ENCODE measurements around the gene ATG4C.

Gene ATG4C

GRCh38 chr1:62901650-62902049 lies 117.7 kb downstream of the ATG4C start:
- DNase-seq (ENCODE audit: low read depth) = no peak
- no peak overlapping the region for H3K4me3 ChIP-seq (ENCODE audit: low read depth, low read length)
- no peak for TF ChIP-seq CTCF (IDR thresholded peaks at IDR 0.05; ENCODE audit: control insufficient read depth, extremely low read depth, insufficient read depth)

GRCh38 chr1:62903522-62903921 lies 119.6 kb downstream of the ATG4C start:
- DNase-seq (ENCODE audit: low read depth) = no peak
- no peak for TF ChIP-seq CTCF (IDR thresholded peaks at IDR 0.05; ENCODE audit: control insufficient read depth, extremely low read depth, insufficient read depth)

GRCh38 chr1:62903982-62904855 lies 120.3 kb downstream of the ATG4C start:
- no peak for DNase-seq (ENCODE audit: low read depth)
- no peak for TF ChIP-seq CTCF (IDR thresholded peaks at IDR 0.05; ENCODE audit: control insufficient read depth, extremely low read depth, insufficient read depth)
- H3K4me3 ChIP-seq (ENCODE audit: low read depth, low read length) = no peak overlapping the region

More at GRCh38 chr1:62903522-62903921, 119.6 kb downstream of the ATG4C start:
- H3K4me3 ChIP-seq (ENCODE audit: low read depth, low read length) = no peak overlapping the region

- no peak for DNase-seq (ENCODE audit: low read depth)
- H3K4me3 ChIP-seq (ENCODE audit: low read depth, low read length) = no peak overlapping the region
- TF ChIP-seq CTCF (IDR thresholded peaks at IDR 0.05; ENCODE audit: control insufficient read depth, extremely low read depth, insufficient read depth) = no peak
These were observed 120.9 kb downstream of the ATG4C start for GRCh38 chr1:62904856-62905225.

GRCh38 chr1:62905309-62905708 lies 121.4 kb downstream of the ATG4C start:
- no peak overlapping the region for H3K4me3 ChIP-seq (ENCODE audit: low read depth, low read length)
- no peak for TF ChIP-seq CTCF (IDR thresholded peaks at IDR 0.05; ENCODE audit: control insufficient read depth, extremely low read depth, insufficient read depth)
- DNase-seq (ENCODE audit: low read depth) = no peak

- H3K4me3 ChIP-seq (ENCODE audit: low read depth, low read length) = no peak overlapping the region
- DNase-seq (ENCODE audit: low read depth) = no peak
- TF ChIP-seq CTCF (IDR thresholded peaks at IDR 0.05; ENCODE audit: control insufficient read depth, extremely low read depth, insufficient read depth) = no peak
These were observed 121.9 kb downstream of the ATG4C start for GRCh38 chr1:62905872-62906271.

Measured in LNCaP clone FGC (cell line).